Muscle layer of duodenum (tissue), 2 donors: ENCODE measurements around the gene NECTIN4.

Experiments used
- H3K27ac ChIP-seq: one replicate; pipeline ENCODE4 v1.7.0; 2013; ENCODE audit warnings: mild to moderate bottlenecking, low read length
- H3K27me3 ChIP-seq: one replicate; pipeline ENCODE4 v1.7.0; 2013; ENCODE audit warnings: low read depth, mild to moderate bottlenecking, control low read depth, low read length
- H3K36me3 ChIP-seq, 2 donors: one replicate each; pipeline ENCODE4 v1.7.0; 2013; ENCODE audit warnings: low read length in 2 of 2, control low read depth in 1 of 2, mild to moderate bottlenecking in 1 of 2; ENCODE audit not compliant: insufficient read depth in 2 of 2, control insufficient read depth in 1 of 2
- H3K4me1 ChIP-seq, 2 donors: one replicate each; pipeline ENCODE4 v1.7.0; 2013; ENCODE audit warnings: low read length in 2 of 2, mild to moderate bottlenecking in 2 of 2, control low read depth in 1 of 2, moderate library complexity in 1 of 2; ENCODE audit not compliant: insufficient read depth in 2 of 2, control insufficient read depth in 1 of 2
- H3K4me3 ChIP-seq, 2 donors: one replicate each; pipeline ENCODE4 v1.7.0; 2013; ENCODE audit warnings: low read length in 2 of 2, low read depth in 1 of 2, mild to moderate bottlenecking in 1 of 2
- H3K9me3 ChIP-seq, 2 donors: one replicate each; pipeline ENCODE4 v1.7.0; 2013; ENCODE audit warnings: low read length in 2 of 2, control low read depth in 1 of 2, mild to moderate bottlenecking in 1 of 2; ENCODE audit not compliant: control insufficient read depth in 1 of 2
- donor health status: healthy.

Gene NECTIN4

DNA sequence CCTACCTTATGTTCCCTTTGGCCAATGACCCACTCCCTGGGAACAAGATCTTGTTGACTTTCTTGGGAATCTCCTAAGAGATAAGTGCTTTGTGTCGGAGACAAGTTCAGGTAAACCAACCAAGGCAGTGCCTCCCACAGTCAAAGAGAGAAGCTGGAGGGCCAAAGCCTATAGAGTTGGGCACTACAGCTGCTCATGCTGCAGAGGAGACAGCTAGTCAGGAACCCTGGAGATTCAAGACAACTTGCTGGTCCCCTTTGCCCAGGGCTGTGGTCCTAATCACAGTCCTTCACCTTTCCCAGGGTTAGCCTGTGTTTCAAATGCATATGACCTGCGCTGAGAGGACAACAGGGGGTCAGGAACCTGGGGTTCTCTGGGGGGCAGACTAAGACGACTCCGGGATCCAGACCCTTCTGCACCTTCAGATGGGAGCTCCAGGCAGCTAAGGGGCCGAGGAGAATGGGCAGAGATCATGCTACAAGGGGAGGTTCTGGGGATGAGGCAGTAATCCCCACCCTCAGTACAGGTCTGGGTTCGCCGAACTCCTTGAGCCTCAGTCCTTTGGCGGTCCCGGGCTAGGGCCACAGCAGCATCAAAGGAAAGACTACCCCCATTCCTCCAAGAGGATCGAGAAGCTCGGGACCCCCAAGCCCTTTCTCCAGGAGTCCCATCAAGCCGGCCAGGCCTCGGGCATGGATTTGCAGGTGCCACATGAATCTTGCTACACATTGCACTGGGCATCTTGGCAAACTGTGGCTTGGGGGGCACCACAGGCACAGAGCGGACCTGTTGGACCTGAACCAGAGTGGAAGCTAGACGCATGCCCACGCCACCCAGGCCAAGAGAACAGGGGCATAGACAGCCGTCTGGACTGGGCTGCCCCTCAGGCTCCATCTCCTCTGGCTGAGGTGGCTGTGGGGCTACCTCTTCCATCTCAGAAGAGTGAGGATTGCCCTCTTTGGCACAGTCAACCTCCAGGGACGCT lies 41.6 kb downstream of the NECTIN4 start:
- Histone ChIP-seq H3K9me3 (no peaks in the 10 kb centered on the region), H3K27ac (peak overlapping the region; percentile 64), H3K4me3 (no peak overlapping the region), H3K27me3 (no peaks in the 10 kb centered on the region), H3K4me1 (peaks cover 4 to 6% of the 10 kb centered on the region in 2 donors), H3K36me3 (peaks cover 8 to 11% of the 10 kb centered on the region in 2 donors)

DNA sequence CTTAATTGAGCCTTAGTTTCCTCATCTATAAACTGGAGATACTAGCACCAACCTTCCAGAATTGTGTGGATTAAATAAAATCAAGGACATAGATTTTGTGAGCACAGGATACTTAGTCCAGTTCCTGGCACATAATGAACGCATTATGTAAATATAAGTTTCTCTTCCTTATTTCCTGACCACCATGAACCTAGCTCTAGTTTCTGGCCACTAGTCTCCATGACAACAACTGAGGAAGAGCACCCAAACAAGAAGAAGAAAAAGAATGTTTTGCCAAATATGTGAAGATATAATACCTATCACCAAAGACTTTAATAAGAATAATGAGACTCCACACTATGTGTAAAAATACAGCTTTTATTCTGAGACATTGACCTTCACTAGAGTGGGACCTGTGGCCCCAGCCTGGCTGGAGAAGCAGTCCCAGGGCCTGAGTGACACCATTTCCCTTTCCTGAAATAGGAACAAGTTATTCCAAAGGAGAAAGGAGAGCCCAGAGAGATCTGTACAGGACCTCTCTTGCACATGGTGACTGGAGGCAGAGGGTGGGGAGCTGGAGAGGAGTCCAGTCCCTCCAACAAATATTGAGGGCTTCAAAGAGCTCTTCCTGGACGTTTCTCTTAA lies 42.6 kb downstream of the NECTIN4 start:
- Histone ChIP-seq H3K27ac (peak overlapping the region; percentile 99), H3K4me1 (peaks cover 4 to 6% of the 10 kb centered on the region in 2 donors), H3K9me3 (no peaks in the 10 kb centered on the region), H3K27me3 (no peaks in the 10 kb centered on the region), H3K36me3 (peaks cover 18 to 21% of the 10 kb centered on the region in 2 donors), H3K4me3 (peak overlapping the region; percentile 75 to 84)

DNA sequence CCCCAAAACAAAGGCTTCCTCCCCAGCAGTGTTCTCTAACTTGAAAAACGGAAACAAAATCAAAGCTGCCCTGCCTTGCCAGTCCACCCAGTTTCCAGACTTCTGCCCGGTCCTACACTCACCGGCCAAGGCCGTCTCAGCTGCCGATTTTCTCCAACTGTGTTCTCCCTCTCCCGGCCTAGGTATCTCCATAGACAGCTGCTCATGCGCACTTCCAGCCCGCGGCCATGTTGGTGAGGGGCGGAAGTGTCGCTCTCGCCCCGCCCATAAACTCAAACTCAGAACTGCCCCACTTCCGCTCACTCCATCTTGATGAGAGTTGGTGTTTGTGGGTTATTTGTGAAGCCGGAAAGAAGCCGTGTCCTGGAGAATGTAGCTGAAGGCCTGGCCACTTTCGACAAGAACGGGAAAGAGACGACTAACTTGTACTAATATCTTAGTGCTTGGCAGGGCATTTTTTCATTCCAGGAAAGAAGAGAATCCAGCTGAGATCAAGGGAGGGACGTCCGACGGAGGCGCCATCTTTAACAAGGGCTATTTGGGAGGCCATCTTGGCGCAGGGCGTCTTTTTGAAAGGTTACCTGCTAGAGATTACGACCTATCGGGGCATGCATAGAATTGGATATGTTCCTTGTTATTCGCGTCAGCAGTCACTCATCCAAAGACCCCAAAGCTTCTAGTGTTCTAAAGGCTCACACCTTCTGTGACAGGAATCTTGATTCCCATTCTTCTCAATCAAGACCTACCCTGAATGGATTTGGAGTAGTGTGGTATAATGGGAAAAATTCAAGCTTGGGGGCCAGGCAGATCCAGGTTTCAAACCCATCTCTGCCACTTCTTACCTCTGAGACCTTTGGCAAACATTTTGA lies 43.4 kb downstream of the NECTIN4 start, which contains the start of gene USF1:
TSS of gene USF1 (minus strand) at position 242 of the 869 bp plus-strand sequence. CDS start 2,702 bp downstream, outside the sequence.
- peak within 1 kb of the TSS; percentile 99 for H3K27ac ChIP-seq
- peaks cover 4 to 6% of the 10 kb centered on the region in 2 donors for H3K4me1 ChIP-seq
- H3K27me3 ChIP-seq, result no peaks in the 10 kb centered on the region
- H3K9me3 ChIP-seq, result no peaks in the 10 kb centered on the region
- H3K4me3 ChIP-seq, result peak within 1 kb of the TSS; percentile 75 to 84
- peaks cover 24 to 26% of the 10 kb centered on the region in 2 donors for H3K36me3 ChIP-seq

DNA sequence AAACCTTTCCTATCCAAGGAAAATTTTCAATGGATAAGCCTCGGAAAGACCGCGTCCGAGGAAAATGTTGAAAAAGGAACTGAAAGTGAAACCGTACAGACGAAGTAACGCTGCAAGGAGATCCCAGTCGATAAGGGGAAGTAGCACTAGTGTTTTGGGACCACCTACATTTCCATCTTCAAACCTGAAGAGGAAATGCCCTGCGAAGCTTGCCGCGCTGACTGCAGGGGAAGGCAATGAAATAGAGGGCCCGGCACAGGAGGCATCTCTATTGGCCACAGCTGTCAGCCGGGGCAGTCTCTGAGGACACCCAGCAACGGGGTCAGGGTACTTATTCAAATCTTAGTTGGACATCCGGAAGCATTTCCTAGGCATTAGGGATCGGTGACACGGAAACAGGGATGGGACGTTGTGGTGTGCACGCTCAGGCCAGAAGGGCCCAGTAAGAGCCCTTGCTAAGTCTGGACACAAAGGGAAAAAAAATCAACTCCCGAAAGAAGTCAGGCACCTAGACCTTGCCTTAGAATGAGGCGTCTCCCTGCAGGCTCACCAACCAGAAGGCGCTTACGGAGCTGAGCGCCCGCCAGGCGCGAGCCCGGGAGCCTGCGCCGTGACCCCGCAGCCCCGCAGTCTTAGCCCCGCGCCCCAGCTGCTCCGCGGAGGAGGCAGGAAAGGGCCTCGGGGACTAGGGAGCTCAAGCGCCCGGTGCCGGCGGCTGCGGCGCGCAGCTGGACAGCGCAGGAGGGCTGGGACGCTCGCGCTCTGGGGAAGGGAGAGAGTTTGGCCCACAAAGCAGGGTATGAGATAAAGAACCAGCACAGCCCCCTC lies 44.2 kb downstream of the NECTIN4 start:
- peaks cover 4 to 6% of the 10 kb centered on the region in 2 donors for H3K4me1 ChIP-seq
- H3K36me3 ChIP-seq, result peaks cover 32 to 34% of the 10 kb centered on the region in 2 donors
- H3K27me3 ChIP-seq, result no peaks in the 10 kb centered on the region
- H3K9me3 ChIP-seq, result no peaks in the 10 kb centered on the region
- H3K27ac ChIP-seq, result peak overlapping the region; percentile 99
- peak overlapping the region; percentile 75 to 84 for H3K4me3 ChIP-seq

DNA sequence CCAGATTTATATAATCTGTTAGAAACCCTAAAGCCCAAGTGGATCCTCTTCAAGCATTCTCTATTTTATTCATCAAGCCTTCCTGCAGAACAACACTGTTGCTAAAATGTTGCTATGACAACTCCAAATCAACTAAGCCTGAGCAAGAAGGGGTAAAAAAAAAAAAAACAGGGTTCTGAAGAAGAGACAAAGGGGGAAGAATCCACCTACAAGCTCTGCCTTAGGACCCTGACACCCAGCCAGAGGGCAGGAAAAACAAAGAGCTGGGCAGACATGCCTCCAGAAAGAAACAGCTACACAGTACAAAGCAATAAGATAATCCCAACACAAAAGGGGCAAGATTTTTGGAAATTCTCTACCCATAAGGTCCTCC lies 44.8 kb downstream of the NECTIN4 start:
- H3K4me3 ChIP-seq, result peak overlapping the region; percentile 75 to 84
- H3K36me3 ChIP-seq, result peaks cover 38 to 40% of the 10 kb centered on the region in 2 donors
- H3K9me3 ChIP-seq, result no peaks in the 10 kb centered on the region
- H3K27me3 ChIP-seq, result no peaks in the 10 kb centered on the region
- H3K27ac ChIP-seq, result peak overlapping the region; percentile 99
- H3K4me1 ChIP-seq, result peaks cover 4 to 6% of the 10 kb centered on the region in 2 donors

DNA sequence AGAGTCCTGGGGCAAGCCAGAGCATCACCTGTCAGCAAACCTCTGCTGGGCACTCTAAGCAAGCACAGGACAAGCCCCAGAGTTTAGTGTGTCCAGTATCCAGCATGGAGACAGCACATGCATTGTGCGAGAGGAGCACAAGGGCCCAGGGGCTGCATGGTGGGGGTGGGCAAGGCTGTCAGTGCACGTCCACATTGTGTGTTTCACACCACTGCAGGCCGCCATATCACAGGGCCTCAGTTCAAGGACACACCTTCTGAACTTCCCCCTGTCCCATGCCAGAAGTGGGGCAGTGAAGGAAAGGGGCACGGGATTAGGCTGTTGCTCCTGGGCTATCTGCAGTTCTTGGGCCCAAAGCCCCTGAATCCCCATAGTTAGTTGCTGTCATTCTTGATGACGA lies 49.8 kb downstream of the NECTIN4 start:
- H3K27me3 ChIP-seq, result no peaks in the 10 kb centered on the region
- H3K4me1 ChIP-seq, result peaks cover 7 to 14% of the 10 kb centered on the region in 2 donors
- no peak overlapping the region for H3K27ac ChIP-seq
- no peak overlapping the region for H3K4me3 ChIP-seq
- no peaks in the 10 kb centered on the region for H3K9me3 ChIP-seq
- peaks cover 36 to 38% of the 10 kb centered on the region in 2 donors for H3K36me3 ChIP-seq

DNA sequence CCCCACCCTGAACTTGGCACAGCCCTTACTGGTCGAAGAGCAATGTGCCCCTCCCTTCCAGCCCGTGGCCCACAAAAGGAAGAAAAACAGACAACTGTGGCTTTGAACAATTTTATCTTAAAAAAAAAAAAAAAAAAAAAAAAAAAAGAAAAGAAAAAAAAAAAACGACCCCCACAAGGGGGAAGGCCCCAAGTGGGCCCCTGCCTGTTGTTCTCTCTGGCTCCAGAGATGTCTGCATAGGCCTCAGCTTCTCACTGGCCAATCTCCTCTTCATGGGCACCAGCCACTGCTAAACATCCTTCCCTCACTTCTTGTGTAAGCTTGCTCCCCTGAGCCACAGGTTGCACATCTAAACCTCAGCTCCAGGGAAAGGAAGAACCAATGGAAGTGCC lies 50.2 kb downstream of the NECTIN4 start:
- Histone ChIP-seq H3K4me1 (peaks cover 5 to 10% of the 10 kb centered on the region in 2 donors), H3K4me3 (peak overlapping the region; percentile 56 to 67), H3K36me3 (peaks cover 36 to 38% of the 10 kb centered on the region in 2 donors), H3K27ac (no peak overlapping the region), H3K9me3 (no peaks in the 10 kb centered on the region), H3K27me3 (no peaks in the 10 kb centered on the region)

DNA sequence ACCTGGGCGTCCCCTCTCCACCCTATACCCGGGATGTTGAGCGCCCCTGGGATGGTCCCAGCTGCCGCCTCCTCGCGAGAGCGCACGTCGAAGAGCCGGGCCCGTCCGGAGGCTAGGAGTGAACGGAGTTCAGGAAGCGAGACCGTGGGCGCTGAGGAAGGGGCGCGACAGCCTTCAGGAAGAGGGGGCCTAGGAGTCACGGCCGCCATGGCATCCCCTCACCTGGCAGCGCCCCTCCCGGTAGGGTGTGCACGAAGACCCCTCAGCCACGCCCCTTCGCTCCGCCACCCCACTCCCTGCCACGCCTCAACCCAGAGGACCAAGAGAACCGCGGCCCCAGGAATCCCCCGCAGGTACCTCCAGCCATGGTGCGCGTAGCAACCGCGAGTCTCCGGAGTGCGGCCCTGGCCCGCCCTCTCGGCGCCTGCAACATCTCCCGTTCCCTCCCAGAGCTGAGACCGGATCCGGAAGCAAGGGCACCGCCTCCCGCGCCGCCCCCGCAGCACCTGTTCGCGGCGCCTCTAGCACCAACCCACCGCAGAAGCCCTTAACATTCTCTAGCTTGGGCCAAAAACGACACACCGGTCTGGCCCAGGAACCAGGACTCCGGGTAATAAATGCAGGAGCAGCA lies 50.7 kb downstream of the NECTIN4 start, which contains the start of gene TSTD1:
TSS of gene TSTD1 (minus strand) at position 442 of the 631 bp plus-strand sequence. CDS start at position 367, 75 bp downstream.
- peaks cover 4 to 8% of the 10 kb centered on the region in 2 donors for H3K4me1 ChIP-seq
- no peaks in the 10 kb centered on the region for H3K9me3 ChIP-seq
- no peak within 1 kb of the TSS for H3K27ac ChIP-seq
- H3K36me3 ChIP-seq, result peaks cover 36 to 38% of the 10 kb centered on the region in 2 donors
- peak within 1 kb of the TSS; percentile 56 to 67 for H3K4me3 ChIP-seq
- H3K27me3 ChIP-seq, result no peaks in the 10 kb centered on the region

DNA sequence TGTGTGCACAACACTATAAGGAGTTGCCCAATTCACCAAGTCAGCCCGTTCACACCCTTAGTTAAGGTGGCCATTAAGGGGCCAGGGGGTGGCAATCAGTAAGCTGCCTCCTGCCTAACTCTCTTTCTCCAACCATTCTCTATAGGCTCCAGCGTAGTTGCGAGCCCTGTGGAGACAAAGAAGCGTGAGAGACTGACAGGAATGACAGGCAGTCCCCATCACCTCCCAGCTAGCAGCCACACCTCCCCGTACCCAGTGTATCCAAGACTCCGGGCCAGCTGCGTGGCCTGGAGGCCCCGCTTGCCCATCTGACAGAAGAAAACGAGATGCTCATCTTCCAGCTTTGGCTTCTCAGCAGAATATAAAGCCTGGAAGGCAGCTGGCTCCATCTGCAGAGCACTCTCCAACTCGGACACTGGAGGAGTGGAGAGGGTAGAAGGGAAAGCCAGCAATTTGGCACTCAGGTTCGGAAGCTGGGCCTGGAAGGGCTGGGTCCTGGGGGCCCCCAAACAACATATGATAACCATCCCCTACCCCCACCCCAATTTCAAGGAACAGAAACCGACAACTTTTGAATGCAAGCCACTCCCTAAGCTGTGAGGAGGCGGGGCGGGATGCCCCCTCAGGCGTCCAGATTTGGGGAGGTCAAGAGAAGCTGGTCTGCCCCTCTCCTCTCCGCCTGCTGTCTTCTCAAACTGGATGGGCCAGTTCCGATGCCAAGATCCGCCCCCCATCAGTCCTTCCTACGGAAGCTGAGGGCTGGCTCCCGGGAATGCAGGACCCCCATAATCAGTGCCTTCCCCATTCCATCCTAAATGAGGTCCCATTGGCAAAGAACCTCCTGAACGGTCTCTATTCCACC lies 51.5 kb downstream of the NECTIN4 start:
- Histone ChIP-seq H3K9me3 (no peaks in the 10 kb centered on the region), H3K27ac (no peak overlapping the region), H3K36me3 (peaks cover 32 to 38% of the 10 kb centered on the region in 2 donors), H3K27me3 (no peaks in the 10 kb centered on the region), H3K4me1 (peaks cover 4 to 8% of the 10 kb centered on the region in 2 donors), H3K4me3 (peak overlapping the region; percentile 56 to 67)
